CD4-positive, alpha-beta T cell treated with Interferon alpha-2 for 1 hour (primary cell): Measurements from ENCODE around the gene TMEM145.
"Not testable (repeated sequence)": the region's sequence is repeated elsewhere in the genome, so short reads cannot be mapped to it uniquely, and the experiment has no call there.

Experiments
- DNase-seq, 2 donors: peaks; one replicate each; pipeline ENCODE4 v3.0.0-alpha.2; 2020 to 2022

TMEM145 gene

DNA sequence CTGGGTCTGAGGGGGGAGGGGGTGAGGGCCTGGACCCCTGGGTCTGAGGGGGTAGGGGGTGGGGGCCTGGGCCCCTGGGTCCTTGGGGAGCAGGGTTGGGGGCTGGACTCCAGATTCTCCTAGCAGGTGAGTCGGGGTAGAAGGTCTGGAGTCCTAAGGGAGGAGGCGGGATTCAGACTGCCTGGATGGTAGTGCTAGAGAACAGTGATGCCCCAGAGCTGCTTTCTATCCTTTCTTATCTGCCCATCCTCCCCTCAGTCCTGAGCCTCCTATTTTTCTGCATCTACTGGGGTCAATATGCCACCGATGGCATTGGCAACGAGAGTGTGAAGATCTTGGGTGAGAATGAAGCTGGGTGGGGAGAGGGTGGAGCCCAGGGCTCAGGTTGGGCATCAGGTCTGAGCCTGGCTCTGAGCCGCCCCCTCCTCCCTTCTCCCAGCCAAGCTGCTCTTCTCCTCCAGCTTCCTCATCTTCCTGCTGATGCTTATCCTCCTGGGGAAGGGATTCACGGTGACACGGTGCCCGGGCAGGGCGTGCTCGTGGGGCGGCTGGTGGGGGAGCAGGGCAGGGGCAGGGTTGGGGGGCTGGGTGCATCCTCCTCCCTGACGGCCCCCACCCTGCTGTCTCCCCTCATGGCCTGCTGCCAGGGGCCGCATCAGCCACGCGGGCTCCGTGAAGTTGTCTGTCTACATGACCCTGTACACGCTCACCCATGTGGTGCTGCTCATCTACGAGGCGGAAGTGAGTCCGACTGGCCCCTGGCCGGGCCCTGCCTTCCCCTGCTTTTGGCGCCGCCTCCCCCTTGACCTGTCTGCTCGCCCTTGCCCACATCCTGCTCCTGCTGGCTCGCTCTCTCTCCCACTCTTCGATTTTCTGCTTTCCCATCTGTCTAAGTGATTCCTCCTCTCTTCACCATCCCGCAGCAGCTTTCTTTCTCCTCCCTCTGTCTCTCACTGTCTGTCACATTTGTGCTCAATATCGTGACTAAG is 3.4 kb downstream of the TMEM145 start:
- DNase-seq, result no peak

DNA sequence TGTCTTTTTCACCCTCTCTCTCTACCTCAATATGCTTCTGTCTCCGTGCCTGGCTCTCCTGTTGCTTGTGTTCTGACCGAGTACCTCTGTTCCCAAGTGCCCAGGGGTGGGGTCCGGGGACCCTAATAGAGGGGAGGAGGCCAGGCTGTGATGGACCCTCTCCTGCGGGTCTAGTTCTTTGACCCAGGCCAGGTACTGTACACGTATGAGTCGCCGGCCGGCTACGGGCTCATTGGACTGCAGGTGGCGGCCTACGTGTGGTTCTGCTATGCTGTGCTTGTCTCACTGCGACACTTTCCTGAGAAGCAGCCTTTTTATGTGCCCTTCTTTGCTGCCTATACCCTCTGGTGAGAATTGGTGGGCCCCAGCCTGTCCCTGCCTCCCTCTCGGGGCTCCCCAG is 4.4 kb downstream of the TMEM145 start:
- DNase-seq, result no peak

- no peak for DNase-seq
These were observed 9.2 kb downstream of the TMEM145 start for GRCh38 chr19:42322305-42322704.

- no peak for DNase-seq
These were observed 10.4 kb downstream of the TMEM145 start for GRCh38 chr19:42323473-42323851.

DNA sequence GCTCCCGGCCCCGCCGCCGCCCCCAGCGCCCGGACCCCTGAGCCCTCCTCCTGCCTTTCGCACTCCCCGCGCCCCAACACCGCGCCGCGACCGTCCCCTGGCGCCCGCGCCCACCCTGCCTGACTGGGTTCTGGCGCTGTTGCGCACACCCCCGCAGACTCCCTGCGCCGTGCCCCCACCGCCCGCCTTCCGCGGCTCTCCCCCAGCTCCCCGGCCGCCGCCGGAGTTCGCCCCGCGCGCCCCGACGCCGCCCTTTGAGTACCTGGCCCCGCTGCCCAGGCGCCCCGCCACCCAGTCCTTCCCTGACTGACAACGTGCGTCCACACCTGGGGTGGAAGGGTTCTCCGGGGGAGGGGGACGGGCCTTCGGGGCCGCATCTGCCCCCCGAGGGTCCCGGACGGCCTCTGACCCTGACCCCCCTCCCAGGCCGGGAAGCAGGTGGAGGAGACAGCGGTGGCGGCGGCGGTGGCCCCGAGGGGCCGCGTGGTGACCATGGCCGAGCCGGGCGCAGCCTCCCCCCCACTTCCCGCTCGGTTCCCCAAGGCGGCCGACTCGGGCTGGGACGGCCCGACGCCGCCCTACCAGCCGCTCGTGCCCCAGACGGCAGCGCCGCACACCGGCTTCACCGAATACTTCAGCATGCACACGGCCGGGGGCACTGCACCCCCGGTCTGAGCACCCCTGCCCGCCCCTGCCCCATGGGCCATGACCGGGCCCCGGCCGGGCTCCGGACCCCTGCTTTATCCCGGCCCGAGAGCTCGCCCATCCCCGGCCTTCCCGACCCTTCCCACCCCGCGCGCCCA is 10.9 kb downstream of the TMEM145 start:
- peak in 1 of 2 donors; percentile 33 for DNase-seq

DNA sequence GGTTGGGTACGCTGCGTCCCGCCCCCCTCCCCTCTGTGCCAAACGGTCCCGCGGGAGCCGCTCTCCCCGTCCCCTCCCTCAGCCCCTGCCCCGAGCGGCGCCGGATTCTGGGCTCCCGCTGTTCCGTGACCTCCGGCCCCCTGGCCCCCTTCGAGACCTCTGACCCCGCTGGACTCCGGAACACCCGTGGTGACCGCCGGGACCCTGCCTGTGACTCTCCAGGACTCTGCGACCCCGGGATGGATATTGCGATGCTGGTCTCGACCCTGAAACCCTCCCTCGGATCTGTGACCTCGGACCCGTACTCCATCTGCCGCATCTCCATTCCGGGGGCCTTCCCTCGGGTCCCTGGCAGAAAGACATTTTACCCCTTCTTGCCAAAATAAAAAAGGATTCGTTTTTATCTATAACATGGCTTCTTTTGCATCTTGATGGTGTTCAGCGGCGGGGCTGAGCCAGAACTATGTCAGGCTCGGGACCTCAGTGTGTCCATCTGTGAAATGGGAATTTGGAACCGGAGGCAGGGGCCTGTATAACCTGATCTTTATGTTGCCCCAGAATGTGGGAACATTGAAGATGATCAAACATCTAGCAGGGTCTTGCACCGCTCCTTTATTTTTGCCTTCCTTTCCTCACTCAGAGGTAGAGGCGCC is 11.7 kb downstream of the TMEM145 start:
- no peak for DNase-seq

DNA sequence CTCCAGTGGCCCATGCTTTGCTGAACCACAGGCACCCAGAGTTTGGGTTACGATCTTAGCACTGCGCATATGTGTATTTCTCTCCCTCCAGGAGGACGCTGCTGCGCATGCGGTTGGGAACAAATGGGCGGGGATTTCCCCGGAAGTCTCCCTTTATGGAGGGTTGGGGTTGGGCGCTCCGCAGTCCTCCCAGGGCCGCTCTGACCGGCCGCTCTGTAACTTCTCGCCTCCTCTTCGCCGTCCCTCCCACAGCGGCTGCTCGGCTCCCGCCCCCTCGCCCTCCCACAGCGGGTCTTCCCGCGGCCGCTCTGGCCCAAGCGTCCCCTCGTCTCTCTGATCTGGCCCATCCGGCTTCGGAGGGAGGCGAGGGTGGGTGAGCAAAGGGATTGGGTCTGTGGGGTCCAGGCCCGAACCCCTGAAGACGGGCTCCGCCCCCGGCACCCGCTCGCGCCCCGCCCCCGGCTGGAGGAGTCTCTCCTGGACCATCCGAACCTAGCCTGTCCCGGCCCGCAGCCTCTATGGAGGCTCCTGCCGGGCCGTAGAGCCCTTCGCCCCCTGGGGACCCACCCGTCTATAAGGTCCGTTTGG is 12.3 kb downstream of the TMEM145 start, which contains the start of gene MEGF8:
TSS of gene MEGF8 (plus strand) at position 328 of the 588 bp plus-strand sequence. CDS start 609 bp downstream, outside the sequence.
- peak; percentile 99 for DNase-seq

DNA sequence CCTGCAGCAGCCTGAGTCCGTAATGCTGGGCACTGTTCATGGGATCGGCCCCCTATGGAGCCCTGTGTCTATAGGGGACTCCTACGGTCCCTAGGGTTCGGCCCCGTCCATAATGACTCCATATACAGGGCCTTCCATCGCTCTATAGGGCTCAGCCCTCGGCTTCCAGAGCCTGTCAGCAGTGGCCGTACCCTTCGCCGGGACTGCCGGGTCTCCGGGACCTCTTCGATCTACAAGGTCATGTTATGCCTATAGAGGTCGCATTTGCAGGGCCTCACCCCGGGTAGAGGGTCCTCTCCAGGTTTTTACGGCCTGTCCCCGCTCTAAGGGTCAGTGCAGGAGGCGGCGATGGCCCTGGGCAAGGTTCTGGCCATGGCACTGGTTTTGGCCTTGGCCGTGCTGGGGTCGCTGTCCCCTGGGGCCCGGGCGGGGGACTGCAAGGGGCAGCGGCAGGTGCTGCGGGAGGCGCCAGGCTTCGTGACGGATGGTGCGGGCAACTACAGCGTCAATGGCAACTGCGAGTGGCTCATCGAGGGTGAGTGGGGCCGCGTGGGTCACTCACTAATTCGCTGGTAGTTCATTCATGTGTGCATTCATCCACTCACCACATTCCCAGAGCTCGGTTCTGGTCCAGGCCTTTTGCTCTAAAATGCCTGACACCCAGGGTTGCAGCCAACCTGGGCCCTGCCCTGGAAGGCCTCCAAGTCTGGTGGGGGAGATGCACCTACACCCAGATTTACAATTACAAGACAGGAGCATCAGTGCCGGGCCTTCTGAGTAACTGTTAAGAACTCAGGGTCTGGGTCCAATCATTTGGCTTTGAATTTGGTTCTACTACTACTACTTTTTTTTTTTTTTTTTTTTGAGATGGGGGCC is 13.0 kb downstream of the TMEM145 start:
- DNase-seq, result peak in 1 of 2 donors; percentile 27

GRCh38 chr19:42326969-42327368 is 13.9 kb downstream of the TMEM145 start:
- no peak for DNase-seq

DNA sequence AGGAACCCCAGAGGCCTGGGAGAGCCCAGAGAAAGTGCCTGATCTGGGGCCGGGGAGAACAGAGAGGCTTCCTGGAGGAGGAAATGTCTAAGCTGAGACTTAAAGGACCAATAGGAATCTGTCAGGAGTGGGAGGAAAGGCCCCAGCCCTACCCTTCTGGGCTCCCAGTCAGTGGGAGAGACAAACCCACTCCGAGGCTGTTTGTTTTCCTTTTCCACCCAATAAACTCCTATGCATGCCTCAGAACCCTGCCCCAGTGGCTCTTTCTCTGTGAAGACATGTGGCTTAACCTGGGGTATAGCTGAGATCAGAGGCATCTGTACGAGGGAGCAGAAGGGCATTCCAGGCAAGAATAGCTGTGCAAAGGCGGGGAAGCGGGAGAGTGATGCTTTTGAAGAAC is 14.3 kb downstream of the TMEM145 start:
- DNase-seq, result no peak

DNA sequence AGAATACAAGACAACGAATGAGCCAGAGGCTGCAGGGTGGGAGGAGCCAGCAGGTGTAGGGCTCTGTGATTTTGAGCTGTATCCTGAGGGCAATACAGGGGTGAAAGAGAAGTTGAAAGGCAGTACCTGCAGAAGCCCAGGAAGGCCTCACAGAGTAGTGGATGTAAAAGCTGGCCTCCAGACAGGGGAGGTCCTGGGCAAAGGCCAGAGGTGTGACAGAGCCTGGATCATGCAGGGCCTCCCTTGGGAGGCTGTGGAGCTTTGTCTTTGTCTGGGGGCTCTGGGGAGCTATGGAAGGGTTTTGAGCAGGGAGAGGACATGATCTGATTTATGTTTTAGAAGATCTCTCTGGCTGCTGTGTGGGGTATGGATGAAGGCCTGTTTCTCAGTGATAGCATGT is 15.0 kb downstream of the TMEM145 start:
- no peak for DNase-seq

GRCh38 chr19:42328854-42329253 is 15.7 kb downstream of the TMEM145 start:
- no peak for DNase-seq

- DNase-seq, result no peak
These were observed 17.2 kb downstream of the TMEM145 start for GRCh38 chr19:42330241-42330711.

GRCh38 chr19:42331333-42331732 is 18.2 kb downstream of the TMEM145 start:
- not testable (repeated sequence) for DNase-seq

GRCh38 chr19:42332059-42332458 is 18.9 kb downstream of the TMEM145 start:
- no peak for DNase-seq

- DNase-seq, result no peak
These were observed 19.9 kb downstream of the TMEM145 start for GRCh38 chr19:42333018-42333417.

- no peak for DNase-seq
These were observed 21.0 kb downstream of the TMEM145 start for GRCh38 chr19:42333975-42334696.

- DNase-seq, result no peak
These were observed 21.7 kb downstream of the TMEM145 start for GRCh38 chr19:42334697-42335373.

GRCh38 chr19:42335374-42335936 is 22.3 kb downstream of the TMEM145 start:
- DNase-seq, result no peak

GRCh38 chr19:42335971-42336370 is 22.9 kb downstream of the TMEM145 start:
- DNase-seq, result no peak
